Kidney epithelial cell (primary cell): ENCODE measurements around the gene IGLL5. TPM values are rescaled to one million over a fixed set of nuclear protein-coding genes. Genes with fewer than 3 reads are reported as not detected.

Source experiments
- DNase-seq: peaks from one replicate; pipeline ENCODE4 v3.0.0-alpha.2; 2010; ENCODE audit warnings: low read depth
- H3K27me3 ChIP-seq: 2 replicates; pipeline ENCODE4 v1.6.0; 2011; ENCODE audit warnings: low read length; ENCODE audit not compliant: control insufficient read depth, insufficient read depth
- H3K36me3 ChIP-seq: 2 replicates; pipeline ENCODE4 v1.5.1; 2011; ENCODE audit warnings: low read length; ENCODE audit not compliant: control insufficient read depth, insufficient read depth
- H3K4me3 ChIP-seq: 2 replicates; pipeline ENCODE4 v1.5.1; 2011; ENCODE audit warnings: low read depth, mild to moderate bottlenecking, control low read depth, low read length
- total RNA-seq: library from RNA; depleted of rRNA; stranded (reverse); fragments of >200 nt; gene quantifications from 2 replicates; pipeline ENCODE4 v1.2.3, GENCODE V29; 2015
- TF ChIP-seq, protein P1 (sequence below): IDR thresholded peaks from 2 replicates; pipeline ENCODE4 v1.5.1; 2011; ENCODE audit warnings: mild to moderate bottlenecking, moderate library complexity, low read length, control low read depth, inconsistent platforms; ENCODE audit not compliant: insufficient read depth, poor library complexity, severe bottlenecking

The IGLL5 gene
- total RNA-seq = not detected in 2 replicates

DNA sequence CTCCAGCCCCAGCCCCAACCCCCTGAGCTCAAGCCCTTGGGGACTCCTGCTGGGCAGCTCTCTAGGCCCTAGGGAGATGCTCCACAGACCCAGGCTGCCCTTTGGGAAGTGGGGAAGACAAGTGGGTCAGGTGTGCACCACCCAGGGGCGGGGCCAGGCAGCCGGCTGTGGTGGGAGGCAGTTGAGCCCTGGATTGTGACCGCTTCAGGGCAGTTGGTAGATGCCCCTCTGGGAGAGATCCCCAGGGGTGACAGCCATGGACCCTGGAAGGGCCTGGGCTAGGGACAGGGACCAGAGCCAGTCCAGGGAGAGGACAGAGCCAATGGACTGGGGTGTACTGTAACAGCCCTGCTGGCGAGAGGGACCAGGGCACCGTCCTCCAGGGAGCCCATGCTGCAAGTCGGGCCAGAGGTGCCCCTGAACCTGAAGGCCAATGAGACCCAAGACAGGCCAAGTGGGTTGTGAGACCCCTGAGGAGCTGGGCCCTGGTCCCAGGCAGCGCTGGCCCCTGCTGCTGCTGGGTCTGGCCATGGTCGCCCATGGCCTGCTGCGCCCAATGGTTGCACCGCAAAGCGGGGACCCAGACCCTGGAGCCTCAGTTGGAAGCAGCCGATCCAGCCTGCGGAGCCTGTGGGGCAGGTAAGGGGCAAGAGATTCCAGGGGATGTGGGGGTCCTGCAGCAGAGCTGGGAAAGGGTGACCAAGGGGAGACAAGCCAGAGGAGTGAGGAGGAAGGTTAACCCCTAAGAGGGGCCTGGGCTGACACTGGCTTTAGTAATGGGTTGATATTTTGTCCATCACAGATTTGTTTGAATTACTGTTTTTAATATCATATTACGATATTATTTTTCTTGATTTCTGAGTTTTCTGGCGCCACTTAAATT is at the start of gene IGLL5:
Gene IGLL5, plus strand, starts transcription at position 196 of the 883 bp plus-strand sequence. Its CDS starts 238 bp downstream, at position 434.
- Histone ChIP-seq H3K36me3 (no peaks in the 10 kb centered on the region), H3K4me3 (no peak within 1 kb of the TSS), H3K27me3 (peaks cover 2% of the 10 kb centered on the region)
- no peak for DNase-seq
- TF ChIP-seq, protein P1, sequence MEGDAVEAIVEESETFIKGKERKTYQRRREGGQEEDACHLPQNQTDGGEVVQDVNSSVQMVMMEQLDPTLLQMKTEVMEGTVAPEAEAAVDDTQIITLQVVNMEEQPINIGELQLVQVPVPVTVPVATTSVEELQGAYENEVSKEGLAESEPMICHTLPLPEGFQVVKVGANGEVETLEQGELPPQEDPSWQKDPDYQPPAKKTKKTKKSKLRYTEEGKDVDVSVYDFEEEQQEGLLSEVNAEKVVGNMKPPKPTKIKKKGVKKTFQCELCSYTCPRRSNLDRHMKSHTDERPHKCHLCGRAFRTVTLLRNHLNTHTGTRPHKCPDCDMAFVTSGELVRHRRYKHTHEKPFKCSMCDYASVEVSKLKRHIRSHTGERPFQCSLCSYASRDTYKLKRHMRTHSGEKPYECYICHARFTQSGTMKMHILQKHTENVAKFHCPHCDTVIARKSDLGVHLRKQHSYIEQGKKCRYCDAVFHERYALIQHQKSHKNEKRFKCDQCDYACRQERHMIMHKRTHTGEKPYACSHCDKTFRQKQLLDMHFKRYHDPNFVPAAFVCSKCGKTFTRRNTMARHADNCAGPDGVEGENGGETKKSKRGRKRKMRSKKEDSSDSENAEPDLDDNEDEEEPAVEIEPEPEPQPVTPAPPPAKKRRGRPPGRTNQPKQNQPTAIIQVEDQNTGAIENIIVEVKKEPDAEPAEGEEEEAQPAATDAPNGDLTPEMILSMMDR = no peak

DNA sequence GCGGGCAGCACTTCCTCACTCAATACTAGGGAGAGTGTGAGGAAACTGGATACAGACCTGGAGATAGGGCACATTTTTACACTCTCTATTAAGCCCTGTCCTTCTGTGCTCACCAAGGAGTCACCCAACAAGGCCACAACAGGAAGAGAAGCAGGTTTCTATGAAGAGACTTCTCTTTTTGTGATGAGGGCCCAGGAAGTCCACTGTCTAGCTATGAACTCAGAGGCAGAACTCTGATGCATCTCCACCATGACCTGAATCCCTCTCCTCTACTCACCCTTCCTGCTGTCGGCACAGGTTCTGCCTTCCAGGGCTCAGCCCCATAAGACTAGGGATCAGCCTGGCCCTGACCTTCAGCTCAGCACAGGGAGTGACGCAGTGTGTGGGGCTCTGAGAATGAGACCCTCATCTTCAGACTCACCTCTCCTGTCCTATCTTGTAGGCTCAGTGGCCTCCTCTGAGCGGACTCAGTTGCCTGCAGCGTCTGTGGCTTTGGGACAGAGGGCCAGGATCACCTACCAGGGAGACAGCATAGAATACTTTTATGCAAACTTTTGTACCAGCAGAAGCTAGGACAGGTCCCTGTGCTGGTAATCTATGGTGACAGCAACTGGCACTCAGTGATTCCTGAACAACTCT is 49.3 kb upstream of the IGLL5 start:
- TF ChIP-seq, protein P1 = no peak
- no peak overlapping the region for H3K4me3 ChIP-seq
- no peaks in the 10 kb centered on the region for H3K27me3 ChIP-seq
- no peaks in the 10 kb centered on the region for H3K36me3 ChIP-seq
- DNase-seq = no peak

DNA sequence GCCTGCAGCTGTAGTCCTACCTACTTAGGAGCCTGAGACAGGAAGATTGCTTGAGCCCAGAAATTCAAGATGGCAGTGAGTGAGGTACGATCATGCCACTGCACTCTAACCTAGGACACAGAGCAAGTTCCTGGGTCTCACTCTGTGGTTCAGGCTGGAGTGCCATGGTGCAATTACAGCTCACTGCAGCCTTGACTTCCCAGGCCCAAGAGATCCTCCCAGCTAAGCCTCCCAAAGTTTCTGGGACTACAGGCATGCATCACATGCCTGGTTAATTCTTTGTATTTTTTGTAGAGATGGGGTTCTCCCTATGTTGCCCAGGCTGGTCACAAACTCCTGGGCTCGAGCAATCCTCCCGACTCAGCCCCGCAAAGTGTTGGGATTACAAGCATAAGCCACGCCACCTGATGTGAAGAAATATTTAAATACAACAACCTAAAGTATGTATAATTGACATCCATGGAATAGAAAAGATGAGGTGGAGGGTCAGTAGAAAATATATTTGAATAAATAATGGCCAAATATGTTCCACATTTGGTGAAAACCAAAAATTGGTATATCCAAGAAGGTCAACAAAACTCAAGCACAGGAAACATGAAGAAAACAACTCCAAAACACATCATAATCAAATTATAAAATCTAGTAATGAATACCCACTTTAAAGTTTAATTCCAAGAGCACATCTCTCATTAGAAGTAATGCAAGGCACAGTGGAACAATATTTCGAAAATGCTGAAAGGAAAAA is 47.9 kb upstream of the IGLL5 start:
- DNase-seq = no peak
- Histone ChIP-seq H3K36me3 (no peaks in the 10 kb centered on the region), H3K27me3 (no peaks in the 10 kb centered on the region), H3K4me3 (no peak overlapping the region)
- TF ChIP-seq, protein P1 = no peak

DNA sequence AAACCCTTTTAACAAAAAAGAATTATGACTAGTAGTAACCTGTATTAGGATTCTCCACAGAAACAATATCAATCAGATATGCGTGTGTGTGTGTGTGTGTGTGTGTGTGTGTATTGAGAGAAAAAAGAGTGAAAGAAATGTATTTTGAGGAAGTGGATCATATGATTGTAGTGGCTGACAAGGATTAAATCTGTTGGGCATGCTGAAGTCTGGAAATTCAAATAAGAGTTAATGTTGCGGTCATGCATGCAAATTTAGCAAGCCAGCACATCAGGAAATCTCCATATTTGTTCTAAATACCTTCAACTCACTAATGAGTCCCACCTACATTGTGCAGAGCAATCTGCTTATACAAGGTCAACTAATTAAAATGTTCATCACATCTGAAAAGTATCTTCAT is 46.8 kb upstream of the IGLL5 start:
- no peaks in the 10 kb centered on the region for H3K27me3 ChIP-seq
- TF ChIP-seq, protein P1 = no peak
- no peak overlapping the region for H3K4me3 ChIP-seq
- DNase-seq = no peak
- H3K36me3 ChIP-seq = no peaks in the 10 kb centered on the region

DNA sequence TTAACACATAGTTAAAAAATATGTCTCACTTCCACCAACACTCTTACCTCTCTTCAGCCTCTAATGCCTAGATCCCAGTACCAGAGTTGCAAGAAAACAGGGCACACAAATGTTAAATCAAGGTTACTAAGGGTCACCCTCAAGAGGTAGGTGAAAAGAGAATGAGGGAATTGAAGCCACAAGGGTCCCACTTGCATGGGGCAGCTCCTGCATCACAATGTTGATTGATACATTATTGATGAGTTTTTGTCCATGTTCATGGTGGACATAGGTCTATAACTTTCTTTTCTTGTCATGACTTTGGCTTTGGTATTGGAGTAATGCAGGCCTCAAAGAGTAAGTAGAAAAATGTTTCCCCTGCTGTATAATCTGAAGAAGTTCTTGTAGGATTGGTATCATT is 46.0 kb upstream of the IGLL5 start:
- DNase-seq = no peak
- no peak overlapping the region for H3K4me3 ChIP-seq
- H3K36me3 ChIP-seq = no peaks in the 10 kb centered on the region
- TF ChIP-seq, protein P1 = no peak
- no peaks in the 10 kb centered on the region for H3K27me3 ChIP-seq
